HG03571 (cell line): ENCODE data around the gene SGCA.

ENCODE experiments used
- ATAC-seq: cut with Tn5 transposase; IDR thresholded peaks from one replicate; pipeline ENCODE4 v1.9.1; 2021; ENCODE audit not compliant: unreplicated experiment

The SGCA gene

GRCh38 chr17:50165867-50166517, at the start of gene SGCA:
Gene SGCA (plus strand): TSS chr17:50166005. CDS start chr17:50166041, 36 bp downstream.
- ATAC-seq: no peak

- ATAC-seq: no peak
These were observed 48.4 kb upstream of the SGCA start for GRCh38 chr17:50117202-50118051.

GRCh38 chr17:50118076-50118827, 47.6 kb upstream of the SGCA start:
- ATAC-seq: no peak

- ATAC-seq: no peak
These were observed 47.0 kb upstream of the SGCA start for GRCh38 chr17:50118828-50119218.

GRCh38 chr17:50120475-50121253, 45.1 kb upstream of the SGCA start:
- no peak for ATAC-seq

- ATAC-seq: no peak
These were observed 42.9 kb upstream of the SGCA start for GRCh38 chr17:50122945-50123344.

GRCh38 chr17:50123649-50124349, 42.0 kb upstream of the SGCA start:
- no peak for ATAC-seq

- no peak for ATAC-seq
These were observed 40.3 kb upstream of the SGCA start for GRCh38 chr17:50125420-50125997.

- ATAC-seq: no peak
These were observed 38.0 kb upstream of the SGCA start for GRCh38 chr17:50127697-50128361.

GRCh38 chr17:50128441-50129352, 37.1 kb upstream of the SGCA start:
- ATAC-seq: no peak

- ATAC-seq: no peak
These were observed 36.5 kb upstream of the SGCA start for GRCh38 chr17:50129353-50129727.

GRCh38 chr17:50129728-50130558, 35.9 kb upstream of the SGCA start, which contains the start of gene SAMD14:
Gene SAMD14 (minus strand): TSS chr17:50130160. CDS start chr17:50124959, 5,201 bp downstream.
- no peak for ATAC-seq

- ATAC-seq: no peak
These were observed 35.1 kb upstream of the SGCA start for GRCh38 chr17:50130559-50131305.

- ATAC-seq: no peak
These were observed 33.6 kb upstream of the SGCA start for GRCh38 chr17:50132104-50132794.

GRCh38 chr17:50133028-50133768, 32.6 kb upstream of the SGCA start:
- no peak for ATAC-seq

- ATAC-seq: no peak
These were observed 32.1 kb upstream of the SGCA start for GRCh38 chr17:50133769-50134099.
